Jurkat, Clone E6-1 (cell line): ENCODE results near the gene RAB3B. TPM values are rescaled to one million over a fixed set of nuclear protein-coding genes. Genes with fewer than 3 reads are reported as not detected.
A peak's percentile ranks its signal among the peaks of the same experiment; 100 is the strongest.
"Not testable (repeated sequence)": the region's sequence is repeated elsewhere in the genome, so short reads cannot be mapped to it uniquely, and the experiment has no call there.

Source experiments
- DNase-seq: peaks from one replicate; pipeline ENCODE4 v3.0.0-alpha.2; 2011; ENCODE audit warnings: low read depth, low spot score
- H3K4me3 ChIP-seq: 2 replicates; pipeline ENCODE4 v1.5.1; 2011; ENCODE audit warnings: mild to moderate bottlenecking, low read length, control low read depth, moderate library complexity
- polyA plus RNA-seq: library from polyadenylated mRNA; unstranded; fragments of >200 nt; gene quantifications from one replicate; pipeline ENCODE4 v1.2.1, GENCODE V29; 2012; ENCODE audit warnings: missing spikeins; ENCODE audit not compliant: insufficient read length, insufficient read depth

RAB3B gene
- polyA plus RNA-seq: 1.5 TPM

- DNase-seq: no peak
- H3K4me3 ChIP-seq: peak within 1 kb of the TSS; percentile 46
Measured at GRCh38 chr1:51990478-51990965, at the start of gene RAB3B. Gene RAB3B (minus strand): TSS chr1:51990700. CDS start chr1:51977117, 13,583 bp downstream.

DNA sequence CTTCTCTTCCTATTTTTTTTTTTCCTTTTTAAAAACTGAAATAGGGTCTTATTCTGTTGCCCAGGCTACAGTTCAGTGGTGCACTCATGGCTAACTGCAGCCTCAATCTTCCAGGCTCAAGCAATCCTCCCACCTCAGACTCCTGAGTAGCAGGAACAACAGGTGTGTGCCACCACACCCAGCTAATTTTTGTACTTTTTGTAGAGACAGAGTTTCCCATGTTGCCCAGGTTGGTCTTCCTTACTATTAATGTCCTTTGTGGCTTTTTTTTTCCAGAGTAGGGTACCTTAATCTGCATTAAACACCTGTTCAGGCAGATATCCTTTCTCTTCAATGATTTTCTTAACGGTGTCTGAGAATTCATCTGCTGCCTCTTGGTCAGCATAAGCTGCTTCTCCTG, 47.4 kb upstream of the RAB3B start:
- H3K4me3 ChIP-seq: no peak overlapping the region
- DNase-seq: no peak

DNA sequence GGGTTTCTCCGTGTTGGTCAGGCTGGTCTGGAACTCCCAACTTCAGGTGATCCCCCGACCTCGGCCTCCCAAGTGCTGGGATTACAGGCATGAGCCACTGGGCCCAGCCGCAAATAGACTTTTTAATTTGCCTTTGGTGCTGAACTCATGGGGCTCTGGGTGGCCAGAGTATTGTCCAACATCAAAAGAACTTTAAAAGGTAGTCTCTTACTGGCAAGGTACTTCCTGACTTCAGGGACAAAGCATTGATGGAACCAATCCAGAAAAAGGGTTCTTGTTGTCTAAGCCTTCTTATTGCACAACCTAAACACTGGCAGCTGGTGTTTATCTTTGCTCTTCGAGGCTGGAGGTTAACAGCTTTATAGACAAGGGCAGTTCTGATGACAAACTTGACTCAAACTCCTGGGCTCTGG, 46.9 kb upstream of the RAB3B start:
- no peak overlapping the region for H3K4me3 ChIP-seq
- no peak for DNase-seq

GRCh38 chr1:52034050-52034384, 43.5 kb upstream of the RAB3B start:
- H3K4me3 ChIP-seq: peak overlapping the region; percentile 97

GRCh38 chr1:52033190-52034049, 42.9 kb upstream of the RAB3B start, which contains the start of gene KTI12:
Gene KTI12 (minus strand): TSS chr1:52033810. CDS start chr1:52033761, 49 bp downstream.
- H3K4me3 ChIP-seq: peak within 1 kb of the TSS; percentile 97
- peak; percentile 93 for DNase-seq

More at GRCh38 chr1:52034050-52034384, 43.5 kb upstream of the RAB3B start:
- DNase-seq: no peak

DNA sequence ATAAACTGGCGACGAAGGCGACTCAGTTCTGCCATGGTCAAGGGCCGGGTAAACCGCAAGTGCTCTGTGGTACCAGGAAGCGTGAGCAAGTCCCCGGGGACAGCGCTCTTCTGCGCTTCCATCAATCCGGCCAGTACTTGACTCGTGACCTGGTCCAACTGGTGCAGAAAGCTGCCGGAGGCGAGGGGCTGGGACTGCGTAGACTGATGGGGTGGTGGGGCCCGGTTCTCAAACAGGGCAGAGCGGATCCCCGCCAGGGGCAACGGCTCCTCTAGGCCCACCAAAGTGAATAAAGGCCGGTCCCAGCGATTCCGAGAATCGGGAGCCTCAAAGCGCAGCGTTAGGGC, 42.3 kb upstream of the RAB3B start:
- H3K4me3 ChIP-seq: peak overlapping the region; percentile 97
- DNase-seq: no peak

DNA sequence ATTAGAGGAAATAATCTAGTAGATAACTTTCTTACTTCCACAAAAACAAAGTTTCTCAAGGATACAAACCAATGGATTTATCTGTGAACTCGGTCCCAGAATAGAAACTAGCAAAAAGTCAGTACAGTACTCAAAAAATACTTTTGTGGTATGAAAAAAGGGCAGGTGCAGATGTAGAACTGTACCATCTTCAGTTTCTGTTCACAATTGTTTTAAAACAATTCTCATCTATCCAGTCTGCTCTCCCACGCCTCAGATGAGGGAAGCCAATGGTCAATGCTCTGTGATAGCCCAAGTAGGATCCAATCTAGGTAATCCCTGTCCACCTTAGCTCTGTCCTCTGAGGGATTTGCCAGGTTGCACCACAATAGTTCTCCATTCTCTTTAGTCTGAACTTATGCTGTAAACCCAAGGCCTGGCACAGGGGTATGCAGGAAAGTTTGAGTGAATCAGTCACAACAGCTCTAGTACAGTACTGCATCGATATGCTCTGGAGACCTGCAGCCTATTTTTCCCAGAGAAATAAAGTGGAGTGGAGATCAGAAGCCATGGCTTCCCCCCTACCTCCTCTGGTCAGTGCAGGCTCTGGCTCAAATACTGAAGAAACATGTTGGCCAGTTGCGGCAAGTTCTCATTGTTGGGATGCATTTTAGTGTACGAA, 41.8 kb upstream of the RAB3B start:
- no peak for DNase-seq
- peak overlapping the region; percentile 97 for H3K4me3 ChIP-seq

GRCh38 chr1:52028839-52029238, 38.3 kb upstream of the RAB3B start:
- DNase-seq, H3K4me3 ChIP-seq: not testable (repeated sequence)

DNA sequence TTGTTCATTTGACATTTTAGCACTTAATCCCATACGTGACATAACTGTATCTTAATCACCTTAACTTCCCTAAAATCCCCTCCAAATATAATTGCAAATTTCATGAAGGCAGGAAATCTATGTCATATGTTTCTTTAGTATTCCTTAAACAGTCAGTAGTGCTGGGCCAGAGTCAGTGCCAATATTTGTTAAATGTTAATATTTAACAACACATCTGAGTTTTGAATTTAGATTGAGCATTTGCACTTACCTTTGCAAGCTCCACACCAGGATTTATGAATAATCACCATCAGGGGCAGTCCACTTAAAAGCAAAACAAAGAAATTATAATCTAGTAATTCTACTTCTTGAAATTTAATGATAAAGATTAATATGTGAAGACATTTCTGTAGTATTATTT, 37.8 kb upstream of the RAB3B start:
- no peak overlapping the region for H3K4me3 ChIP-seq
- DNase-seq: no peak

GRCh38 chr1:52026278-52026677, 35.8 kb upstream of the RAB3B start:
- no peak overlapping the region for H3K4me3 ChIP-seq
- no peak for DNase-seq

- no peak overlapping the region for H3K4me3 ChIP-seq
- DNase-seq: no peak
Measured at GRCh38 chr1:52022133-52022532, 31.6 kb upstream of the RAB3B start.

- no peak for DNase-seq
- H3K4me3 ChIP-seq: no peak overlapping the region
Measured at GRCh38 chr1:52008071-52008809, 17.7 kb upstream of the RAB3B start.

- no peak for DNase-seq
- no peak overlapping the region for H3K4me3 ChIP-seq
Measured at GRCh38 chr1:52007215-52008002, 16.9 kb upstream of the RAB3B start.

- not testable (repeated sequence) for DNase-seq, H3K4me3 ChIP-seq
Measured at GRCh38 chr1:52006081-52006553, 15.6 kb upstream of the RAB3B start.

DNA sequence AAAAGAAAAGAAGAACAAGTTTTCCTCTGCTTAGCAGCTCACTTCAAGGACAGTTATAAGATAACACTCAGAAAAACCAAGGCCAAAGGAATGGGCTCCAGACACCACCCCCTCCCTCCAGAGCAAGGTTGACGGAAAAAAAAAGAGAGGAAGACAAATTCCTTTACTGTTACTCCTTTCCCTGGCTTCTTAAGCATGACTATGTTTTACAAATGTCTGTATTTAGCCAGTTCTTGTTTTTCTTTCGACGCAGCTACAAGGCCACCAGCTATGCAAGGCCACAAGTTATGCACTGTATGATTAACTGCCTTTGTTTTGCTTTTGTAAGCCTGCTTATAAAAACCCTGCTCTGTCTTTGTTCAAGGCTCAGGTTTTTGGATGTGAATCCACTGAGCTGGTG, 15.0 kb upstream of the RAB3B start:
- not testable (repeated sequence) for H3K4me3 ChIP-seq, DNase-seq

- H3K4me3 ChIP-seq: no peak overlapping the region
- DNase-seq: no peak
Measured at GRCh38 chr1:52003877-52004276, 13.4 kb upstream of the RAB3B start.

DNA sequence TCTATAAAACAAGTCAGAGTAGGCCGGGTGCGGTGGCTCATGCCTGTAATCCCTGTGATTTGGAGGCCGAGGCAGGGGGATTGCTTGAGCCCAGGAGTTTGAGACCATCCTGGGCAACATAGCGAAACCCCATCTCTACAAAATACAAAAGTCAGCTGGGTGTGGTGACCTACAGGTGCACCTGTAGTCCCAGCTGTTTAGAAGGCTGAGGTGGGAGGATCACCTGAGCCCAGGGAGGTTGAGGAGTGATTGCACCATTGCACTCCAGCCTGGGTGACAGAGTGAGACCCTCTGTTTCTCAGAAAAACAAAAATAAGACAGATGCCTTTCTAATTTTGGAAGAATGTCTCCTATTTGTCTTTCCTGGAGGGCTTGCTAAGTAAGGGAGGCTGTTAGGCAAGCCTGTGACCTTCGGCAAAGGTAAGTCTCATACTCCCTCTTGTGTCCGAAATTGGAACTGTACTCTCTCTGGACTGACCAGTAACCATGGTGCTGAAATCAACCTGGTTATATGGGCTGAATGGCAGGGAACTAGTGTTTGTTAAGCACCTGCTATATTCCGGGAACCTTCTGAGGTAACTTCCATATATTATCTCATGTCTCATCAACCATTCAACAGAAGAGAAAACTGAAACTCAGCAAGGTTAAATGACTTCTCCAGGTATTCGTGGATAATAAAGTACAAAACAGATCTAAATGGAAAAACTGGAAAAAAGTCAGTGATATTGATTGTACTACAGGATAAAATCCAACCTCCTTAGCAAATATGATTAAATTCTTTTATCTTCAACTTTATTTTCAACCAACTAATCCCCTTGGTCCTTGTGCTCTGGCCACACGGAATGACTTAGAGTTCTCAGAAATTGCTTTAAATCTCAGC, 11.8 kb upstream of the RAB3B start:
- peak; percentile 80 for DNase-seq
- no peak overlapping the region for H3K4me3 ChIP-seq

- H3K4me3 ChIP-seq: no peak overlapping the region
- DNase-seq: no peak
Measured at GRCh38 chr1:51998701-51999100, 8.2 kb upstream of the RAB3B start.
